Activated gamma-delta T cell (primary cell): ENCODE data around the gene SLAMF7.
"Not testable (repeated sequence)": the region's sequence is repeated elsewhere in the genome, so short reads cannot be mapped to it uniquely, and the experiment has no call there.

Experiments
- DNase-seq: peaks from one replicate; lab custom pipeline; 2025; lab: John Stamatoyannopoulos, UW

Gene SLAMF7

DNA sequence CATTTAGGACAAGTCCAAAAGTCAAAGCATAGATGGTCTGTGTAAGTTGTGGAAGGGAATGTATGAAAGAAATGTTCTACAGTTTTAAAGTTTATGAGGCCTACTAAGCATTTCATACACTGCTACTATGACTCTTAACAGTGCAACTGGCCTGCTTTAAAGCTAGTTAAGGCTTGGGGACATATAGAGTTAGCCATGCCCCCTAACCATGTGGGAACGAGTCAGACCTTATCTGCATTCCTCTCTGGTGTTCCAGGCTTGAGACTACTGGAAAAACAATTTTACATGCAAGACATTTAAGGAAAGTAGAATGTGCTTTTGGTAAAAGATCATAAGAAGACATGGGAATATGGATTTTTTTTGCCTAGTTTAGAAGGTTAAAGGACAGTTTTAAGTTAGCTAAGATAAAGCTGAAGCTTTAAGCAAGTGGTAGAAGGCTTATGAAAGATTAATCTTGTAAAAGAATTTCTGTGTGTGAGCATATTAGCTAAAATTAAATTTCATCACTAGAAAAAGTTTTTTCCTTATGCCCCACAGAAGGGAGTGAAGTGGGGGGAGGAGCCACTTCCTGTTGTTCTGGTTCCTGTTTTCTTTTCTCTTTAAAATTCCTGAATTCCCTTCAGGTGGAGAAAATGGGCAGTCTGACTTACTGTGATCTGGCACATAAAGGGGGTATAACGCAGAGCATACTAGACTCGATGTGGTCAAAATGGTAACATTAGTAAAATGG is 18.5 kb upstream of the SLAMF7 start:
- no peak for DNase-seq

GRCh38 chr1:160721473-160721872 is 17.6 kb upstream of the SLAMF7 start:
- no peak for DNase-seq

GRCh38 chr1:160722726-160723125 is 16.3 kb upstream of the SLAMF7 start:
- no peak for DNase-seq

DNA sequence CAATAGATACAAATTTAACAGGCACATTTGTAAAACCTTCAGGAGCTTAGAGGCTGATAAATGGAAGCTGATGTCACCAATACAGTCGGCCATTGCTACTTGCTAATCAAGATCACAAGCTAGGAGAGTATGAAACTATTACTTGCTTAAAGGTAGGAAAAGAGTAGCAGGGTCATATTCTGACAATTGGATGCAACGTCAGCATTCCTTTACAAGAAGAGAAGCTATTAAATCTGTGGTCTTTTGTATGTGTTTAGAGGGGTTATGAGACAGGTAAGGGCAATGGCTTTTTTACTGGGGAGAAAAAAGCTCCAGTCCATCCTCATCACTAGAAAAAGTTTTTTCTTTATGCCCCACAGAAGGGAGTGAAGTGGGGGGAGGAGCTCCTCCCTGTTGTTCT is 15.7 kb upstream of the SLAMF7 start:
- no peak for DNase-seq

- DNase-seq, result no peak
Observed at GRCh38 chr1:160724465-160725242, 14.4 kb upstream of the SLAMF7 start.

- no peak for DNase-seq
Observed at GRCh38 chr1:160726114-160726497, 12.9 kb upstream of the SLAMF7 start.

- no peak for DNase-seq
Observed at GRCh38 chr1:160726498-160727315, 12.3 kb upstream of the SLAMF7 start.

- no peak for DNase-seq
Observed at GRCh38 chr1:160727316-160727640, 11.8 kb upstream of the SLAMF7 start.

- not testable (repeated sequence) for DNase-seq
Observed at GRCh38 chr1:160731564-160731963, 7.5 kb upstream of the SLAMF7 start.

DNA sequence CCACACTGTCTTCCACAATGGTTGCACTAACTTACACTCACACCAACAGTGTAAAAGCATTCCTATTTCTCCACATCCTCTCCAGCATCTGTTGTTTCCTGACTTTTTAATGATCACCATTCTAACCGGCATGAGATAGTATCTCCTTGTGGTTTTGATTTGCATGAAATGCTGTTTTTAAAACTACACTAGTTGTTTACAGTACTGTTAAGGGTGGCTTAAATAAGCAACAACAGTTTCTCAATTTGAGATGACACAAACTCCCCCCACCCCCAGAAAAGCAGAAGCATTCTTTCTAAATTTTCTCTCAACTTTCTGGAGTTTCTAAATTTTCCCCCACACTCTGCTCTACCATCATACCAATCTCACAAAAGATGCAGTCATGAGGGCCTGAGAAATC is 7.1 kb upstream of the SLAMF7 start:
- DNase-seq, result no peak

- DNase-seq, result no peak
Observed at GRCh38 chr1:160733898-160734297, 5.1 kb upstream of the SLAMF7 start.

DNA sequence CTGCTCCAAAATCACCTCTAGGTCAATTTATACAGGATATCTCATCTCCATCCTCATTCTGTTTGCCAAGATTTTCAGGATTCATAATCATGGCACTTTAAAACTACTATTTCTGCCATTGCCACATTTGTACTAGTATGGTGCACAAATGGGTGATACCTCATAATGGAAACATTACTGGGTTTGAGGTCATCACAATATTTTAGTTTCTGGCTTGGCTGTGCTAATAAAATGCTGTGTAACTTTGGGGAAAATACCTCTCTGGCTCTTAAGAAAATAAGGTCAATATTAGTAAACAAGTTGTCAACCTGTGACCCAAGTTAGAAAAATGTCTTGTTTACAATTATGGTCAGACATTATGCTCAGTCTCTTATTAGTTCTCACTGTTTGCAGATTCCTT is 4.7 kb upstream of the SLAMF7 start:
- DNase-seq, result no peak

- no peak for DNase-seq
Observed at GRCh38 chr1:160738271-160738670, 776 bp upstream of the SLAMF7 start.

DNA sequence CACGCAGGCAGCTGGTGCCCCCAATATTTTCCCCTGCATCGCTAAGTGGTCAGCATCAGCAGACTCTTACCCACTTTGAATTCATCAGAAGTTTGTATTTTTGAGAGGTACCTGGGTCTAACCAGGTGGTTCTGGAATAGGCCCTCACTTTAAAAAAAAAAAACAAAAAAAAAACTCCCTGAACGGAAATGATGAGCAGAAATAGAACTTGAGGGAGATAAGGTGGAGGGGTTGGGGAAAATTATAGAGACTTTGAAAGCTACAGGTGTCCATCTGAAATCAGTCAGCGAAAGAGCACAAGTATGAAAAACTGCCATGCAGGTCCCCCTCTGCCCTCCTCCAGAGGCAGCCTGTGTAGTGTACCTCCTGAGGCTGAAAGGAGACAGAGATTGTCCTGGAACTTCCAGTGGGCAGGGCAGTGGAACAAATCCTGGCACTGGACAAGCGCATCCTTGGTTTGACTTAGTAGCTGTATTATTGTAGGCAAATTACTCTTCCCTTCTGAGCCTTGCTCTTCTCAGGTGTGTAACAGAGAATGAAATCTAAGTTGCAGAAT is 1.2 kb downstream of the SLAMF7 start:
- no peak for DNase-seq

- no peak for DNase-seq
Observed at GRCh38 chr1:160741092-160741501, 2.0 kb downstream of the SLAMF7 start.

DNA sequence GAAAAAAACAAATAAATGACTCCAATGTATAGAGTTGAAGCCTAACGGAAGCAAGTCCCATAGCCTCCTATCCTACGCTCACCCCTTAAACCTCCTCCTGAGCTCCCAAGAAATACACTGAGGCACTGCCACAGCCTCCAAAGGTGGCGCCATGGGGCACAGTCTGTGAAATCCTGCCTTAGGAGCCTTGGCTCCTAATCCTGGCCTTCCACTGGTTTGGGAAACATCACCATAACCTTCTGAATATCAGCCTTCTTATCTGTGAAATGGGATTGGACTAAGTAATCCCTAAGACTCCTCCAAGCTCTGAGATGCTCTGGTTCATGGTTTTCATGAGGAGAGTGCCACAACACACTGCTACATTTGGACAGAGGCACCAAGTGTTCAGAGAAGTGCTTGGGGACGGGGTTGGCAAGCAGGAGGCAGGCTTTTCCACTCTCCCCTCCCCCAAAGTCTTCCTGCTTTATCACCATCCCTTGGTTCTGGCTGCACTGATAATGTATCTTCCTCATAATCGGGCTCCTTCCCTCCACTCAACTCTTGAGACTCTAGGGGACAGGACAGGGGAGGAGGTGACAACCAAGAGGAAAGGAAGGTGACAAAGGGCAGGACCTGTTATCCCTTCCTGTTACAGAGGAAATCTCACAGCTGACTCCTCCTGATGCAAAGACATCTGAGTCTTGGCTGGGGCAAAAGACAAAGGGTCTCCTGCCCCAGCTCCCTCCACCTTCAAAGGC is 2.7 kb downstream of the SLAMF7 start:
- DNase-seq, result no peak

DNA sequence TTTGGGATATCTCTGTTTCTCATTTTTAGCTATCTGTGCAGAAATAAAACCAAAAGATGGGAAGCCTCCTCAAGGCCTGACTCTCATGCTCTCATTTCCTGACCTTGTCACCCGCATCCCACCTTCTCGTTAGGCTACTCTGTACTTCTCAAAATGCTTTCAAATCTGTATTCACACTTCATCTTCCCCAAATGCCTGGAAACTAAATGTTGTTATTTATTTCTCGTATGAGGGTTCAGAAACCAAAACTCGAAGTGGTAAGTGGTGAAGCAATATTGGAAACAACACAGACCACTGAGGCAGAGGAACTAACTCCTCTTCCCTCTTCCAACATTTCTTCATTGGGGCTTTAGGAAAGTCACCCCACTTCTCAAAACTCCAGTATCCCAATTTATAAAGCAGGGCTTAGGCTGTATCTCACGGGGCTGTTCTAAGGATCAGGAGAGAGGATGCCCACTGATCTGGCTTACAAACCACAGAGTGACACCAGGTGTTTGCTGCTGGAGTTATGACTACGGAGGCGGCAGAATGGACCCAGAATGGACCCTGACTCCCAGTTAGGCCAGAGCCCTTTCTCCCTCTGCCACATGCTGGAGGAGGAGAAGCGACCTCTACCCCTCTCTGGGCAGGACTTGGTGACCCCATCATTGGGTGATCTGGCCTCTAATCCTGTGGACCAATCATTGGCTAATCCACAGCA is 3.5 kb downstream of the SLAMF7 start:
- DNase-seq, result no peak

- no peak for DNase-seq
Observed at GRCh38 chr1:160743266-160743665, 4.2 kb downstream of the SLAMF7 start.

- DNase-seq, result no peak
Observed at GRCh38 chr1:160744199-160744851, 5.3 kb downstream of the SLAMF7 start.

- DNase-seq, result no peak
Observed at GRCh38 chr1:160744852-160745520, 5.9 kb downstream of the SLAMF7 start.
